G401 (cell line): ENCODE results near the gene SCUBE3. TPM values are rescaled to one million over a fixed set of nuclear protein-coding genes. Genes with fewer than 3 reads are reported as not detected.
A peak's percentile ranks its signal among the peaks of the same experiment; 100 is the strongest.

Experiments
- DNase-seq: peaks from one replicate; pipeline ENCODE4 v3.0.0-alpha.2; 2015; ENCODE audit warnings: low spot score
- in situ Hi-C: cut with HindIII; loops from 2 replicates; pipeline ENCODE4 v1.10.0; 2016; ENCODE audit warnings: low sequenced_read_pairs, mixed read lengths
- total RNA-seq: library from RNA; depleted of rRNA; stranded (reverse); fragments of >200 nt; shearing (Covaris generic); gene quantifications from 2 replicates; pipeline ENCODE4 v1.2.3, GENCODE V29; 2014

Gene SCUBE3
- total RNA-seq, 1 experiment from 2014 or later = 0.24 TPM

DNA sequence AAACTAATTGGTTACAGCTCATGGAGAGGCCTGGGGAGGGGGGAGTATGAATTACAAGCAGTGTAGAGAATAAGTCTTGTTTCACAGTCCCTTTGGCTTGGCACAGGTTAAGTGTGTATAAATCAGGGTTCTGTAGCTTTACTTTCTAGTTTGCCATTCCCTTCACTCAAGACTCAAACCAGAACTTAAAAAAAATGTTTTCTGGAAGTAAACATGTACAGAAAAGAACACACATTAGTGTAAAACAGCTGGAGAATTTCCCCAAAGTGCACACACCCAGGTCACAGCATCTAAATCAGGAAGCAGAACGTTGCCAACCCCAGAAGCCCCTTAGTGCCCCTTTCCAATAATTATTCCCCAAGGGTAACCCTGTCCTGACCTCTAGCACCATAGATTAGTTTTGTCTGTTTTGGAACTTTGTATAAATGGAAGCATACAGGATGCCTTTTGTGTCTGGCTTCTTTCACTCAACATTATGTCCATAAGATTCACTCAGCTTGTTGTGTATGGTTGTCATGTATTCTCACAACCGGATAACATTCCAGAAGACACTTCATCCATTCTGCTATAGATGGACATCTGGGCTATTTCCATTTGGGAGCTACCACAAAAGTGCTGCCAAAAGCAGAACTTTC is 33.7 kb upstream of the SCUBE3 start:
- no peak for DNase-seq
- in situ Hi-C loops = no loop called here

DNA sequence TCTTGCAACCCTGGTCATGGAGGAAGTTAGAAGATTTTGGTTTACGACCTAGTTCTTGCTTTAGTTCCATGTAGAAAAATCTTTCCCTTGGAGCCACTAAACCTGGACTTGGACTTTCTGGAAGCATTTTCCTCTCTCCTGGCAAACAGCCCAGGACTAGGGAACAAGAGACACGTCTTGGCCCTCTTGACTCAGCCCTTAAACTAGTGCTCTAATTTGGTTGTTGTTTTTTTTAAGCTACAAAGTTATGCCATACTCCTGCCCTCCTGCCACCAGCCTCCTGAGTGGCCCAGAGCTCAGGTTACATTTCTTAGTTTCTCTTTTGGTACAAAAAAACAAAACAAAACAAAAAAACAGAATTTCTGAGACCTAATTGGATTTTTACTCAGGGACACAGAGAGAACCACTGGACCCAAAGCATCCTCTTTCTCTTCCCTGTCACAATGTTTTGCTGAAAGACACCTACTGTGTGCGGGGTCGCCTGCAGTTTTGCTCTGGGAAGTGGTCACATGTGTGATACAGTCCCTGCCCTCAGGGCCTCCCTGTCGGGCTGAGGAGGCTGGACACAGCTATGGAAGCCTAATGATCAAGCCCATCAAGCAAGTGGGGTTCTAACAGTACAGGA is 32.3 kb upstream of the SCUBE3 start:
- in situ Hi-C loops = no loop called here
- DNase-seq = no peak

DNA sequence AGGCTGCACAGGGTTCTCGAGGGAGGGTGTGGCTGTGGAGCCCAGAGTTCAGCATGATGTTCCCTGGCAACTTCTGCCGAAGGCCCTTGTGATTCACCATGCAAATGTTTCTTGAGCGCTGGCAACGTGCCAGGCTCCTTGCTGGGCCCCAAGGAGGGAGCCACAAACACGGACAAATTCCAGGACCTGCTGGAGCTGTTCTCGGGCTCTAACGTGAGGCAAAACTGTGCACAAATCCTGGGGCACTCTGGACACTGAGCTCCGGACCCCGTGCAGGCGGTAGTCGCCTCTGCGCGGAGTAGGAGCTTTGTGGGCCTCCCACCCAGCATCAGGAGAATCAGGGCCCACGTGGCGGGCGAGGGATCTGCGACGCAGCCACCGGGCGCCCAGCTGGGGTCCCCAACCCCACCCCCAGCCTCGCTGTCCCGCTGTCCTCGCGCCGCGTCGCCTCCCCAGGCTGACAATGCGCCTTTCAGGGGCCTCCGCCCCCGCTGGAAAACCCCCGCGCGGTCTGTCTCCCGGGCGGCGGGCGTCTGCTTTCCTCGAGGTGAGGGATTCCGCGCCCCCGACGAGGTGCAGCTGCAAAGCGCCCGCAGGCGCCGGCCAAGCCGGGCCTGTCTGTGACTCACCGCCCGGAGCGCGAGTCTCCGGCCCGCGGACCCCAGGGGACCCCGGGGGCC is 31.7 kb upstream of the SCUBE3 start:
- DNase-seq = peak; percentile 17
- in situ Hi-C loops = no loop called here

DNA sequence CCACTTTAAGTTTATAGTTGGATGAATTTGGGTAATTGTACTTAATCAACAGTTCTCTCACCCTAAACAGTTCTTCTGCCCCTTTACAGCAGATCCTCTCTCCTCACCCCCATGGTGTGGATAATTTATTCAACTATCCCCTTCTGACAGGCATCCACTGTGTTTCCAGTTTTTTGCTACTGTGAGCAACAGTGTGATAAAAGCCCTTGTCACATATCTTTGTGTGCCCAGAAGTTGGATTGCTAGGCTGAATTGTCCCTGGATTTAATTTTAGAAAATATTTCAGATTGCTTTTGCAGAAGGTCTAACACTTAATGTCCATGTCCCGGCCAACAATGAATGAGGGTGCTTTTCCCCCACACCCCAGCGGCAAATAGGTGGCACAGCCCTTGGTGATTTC is 30.5 kb upstream of the SCUBE3 start:
- in situ Hi-C loops = no loop called here
- DNase-seq = no peak

GRCh38 chr6:35183935-35184334 is 29.8 kb upstream of the SCUBE3 start:
- in situ Hi-C loops = no loop called here
- no peak for DNase-seq

DNA sequence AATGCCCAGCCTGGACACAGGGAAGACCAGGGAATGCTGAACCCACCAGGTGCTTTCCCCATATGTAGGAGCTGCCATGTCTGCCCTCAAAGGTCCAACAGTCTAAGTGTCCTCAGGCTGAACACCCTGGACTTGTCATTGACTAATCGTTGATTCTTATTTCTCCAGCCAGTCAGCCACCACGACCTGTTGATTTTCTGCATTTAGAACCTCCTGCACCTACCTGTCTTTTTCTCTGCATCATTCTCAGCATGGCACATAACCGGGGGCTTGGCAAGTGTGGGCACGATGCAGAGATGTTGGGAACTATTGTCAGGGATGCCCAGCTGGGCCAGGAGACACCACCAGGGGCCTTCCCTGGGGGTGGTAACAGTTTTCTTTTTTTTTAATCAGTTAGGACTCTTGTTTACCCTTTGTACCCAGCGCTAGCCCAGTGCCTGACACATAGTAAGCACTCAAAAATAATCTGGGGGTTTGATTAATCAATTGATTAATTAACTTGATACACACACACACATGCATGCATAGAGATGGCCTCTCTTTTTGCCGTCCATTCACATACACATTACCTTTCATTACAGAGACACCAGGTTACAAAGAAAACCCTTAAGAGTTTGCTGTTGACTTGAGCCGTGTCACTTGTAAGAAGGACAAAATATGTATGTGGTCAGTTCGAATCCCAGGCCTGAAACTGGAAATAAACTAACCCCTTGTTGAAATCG is 29.0 kb upstream of the SCUBE3 start:
- DNase-seq = no peak
- in situ Hi-C loops = no loop called here

DNA sequence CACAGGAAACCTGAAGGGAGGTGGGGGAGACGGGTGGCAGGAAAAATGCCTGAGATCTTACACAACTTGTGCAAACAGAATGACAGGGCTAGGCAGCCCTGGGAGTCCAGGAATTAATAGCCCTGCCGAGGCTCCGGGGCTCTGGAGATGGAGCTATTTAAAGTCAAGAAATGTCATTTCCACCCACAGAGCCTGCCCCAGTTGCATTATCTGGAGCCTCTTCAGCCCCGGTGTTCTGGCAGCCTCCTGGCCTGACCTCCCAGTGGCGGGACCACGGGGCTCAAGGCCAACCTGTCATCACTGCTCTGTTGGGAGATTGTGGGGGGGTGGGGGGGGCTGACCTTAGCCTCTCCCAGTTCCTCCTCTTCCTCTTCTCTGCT is 28.5 kb upstream of the SCUBE3 start:
- no peak for DNase-seq
- in situ Hi-C loops = no loop called here

- DNase-seq = no peak
- in situ Hi-C loops = no loop called here
Observed at GRCh38 chr6:35185971-35186370, 27.8 kb upstream of the SCUBE3 start.

- in situ Hi-C loops = no loop called here
- no peak for DNase-seq
Observed at GRCh38 chr6:35186571-35186970, 27.2 kb upstream of the SCUBE3 start.

DNA sequence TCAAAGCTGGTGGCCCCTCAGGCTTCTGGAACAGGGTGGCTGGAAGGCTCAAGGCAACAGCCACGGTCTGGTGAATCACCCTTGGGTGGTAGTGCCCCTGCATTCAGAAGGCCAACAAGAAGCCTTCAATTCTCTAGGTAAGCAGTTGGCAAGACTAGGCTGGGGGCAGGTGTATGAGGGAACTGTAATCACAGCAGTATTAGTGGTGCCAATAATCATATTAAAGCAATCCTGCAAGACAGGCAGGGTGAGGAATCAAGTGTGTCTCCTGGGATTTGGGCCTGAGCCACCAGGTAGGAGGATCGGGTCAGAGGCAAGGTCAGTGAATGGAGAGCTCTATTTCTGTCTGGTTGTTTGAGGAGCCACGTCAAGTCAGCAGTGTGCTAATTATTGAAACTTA is 24.9 kb upstream of the SCUBE3 start:
- DNase-seq = no peak
- in situ Hi-C loops = no loop called here

GRCh38 chr6:35190306-35190705 is 23.4 kb upstream of the SCUBE3 start:
- in situ Hi-C loops = no loop called here
- no peak for DNase-seq

DNA sequence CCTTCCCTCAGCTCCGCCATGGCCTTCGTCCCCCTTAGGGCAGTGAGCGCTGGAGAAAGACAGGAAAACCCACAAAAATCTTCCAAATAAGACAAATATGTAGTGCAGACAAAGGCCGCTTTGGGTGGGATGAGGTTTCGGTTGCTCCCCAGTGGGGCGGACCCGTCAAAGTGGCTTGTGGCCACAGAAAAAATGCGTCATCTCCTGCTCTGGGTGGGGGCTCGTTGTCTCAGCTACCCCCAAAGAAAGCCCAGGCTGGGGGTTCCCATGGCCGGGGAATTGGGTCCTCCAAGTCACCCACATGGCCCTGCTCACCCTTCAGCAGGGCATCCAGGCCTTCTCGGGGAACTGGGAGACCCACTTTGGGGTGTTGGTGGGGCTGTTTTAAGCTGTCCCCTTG is 21.9 kb upstream of the SCUBE3 start:
- no peak for DNase-seq
- in situ Hi-C loops = no loop called here

- in situ Hi-C loops = no loop called here
- DNase-seq = no peak
Observed at GRCh38 chr6:35192301-35192860, 21.4 kb upstream of the SCUBE3 start.

GRCh38 chr6:35194390-35194789 is 19.4 kb upstream of the SCUBE3 start:
- no peak for DNase-seq
- in situ Hi-C loops = no loop called here

DNA sequence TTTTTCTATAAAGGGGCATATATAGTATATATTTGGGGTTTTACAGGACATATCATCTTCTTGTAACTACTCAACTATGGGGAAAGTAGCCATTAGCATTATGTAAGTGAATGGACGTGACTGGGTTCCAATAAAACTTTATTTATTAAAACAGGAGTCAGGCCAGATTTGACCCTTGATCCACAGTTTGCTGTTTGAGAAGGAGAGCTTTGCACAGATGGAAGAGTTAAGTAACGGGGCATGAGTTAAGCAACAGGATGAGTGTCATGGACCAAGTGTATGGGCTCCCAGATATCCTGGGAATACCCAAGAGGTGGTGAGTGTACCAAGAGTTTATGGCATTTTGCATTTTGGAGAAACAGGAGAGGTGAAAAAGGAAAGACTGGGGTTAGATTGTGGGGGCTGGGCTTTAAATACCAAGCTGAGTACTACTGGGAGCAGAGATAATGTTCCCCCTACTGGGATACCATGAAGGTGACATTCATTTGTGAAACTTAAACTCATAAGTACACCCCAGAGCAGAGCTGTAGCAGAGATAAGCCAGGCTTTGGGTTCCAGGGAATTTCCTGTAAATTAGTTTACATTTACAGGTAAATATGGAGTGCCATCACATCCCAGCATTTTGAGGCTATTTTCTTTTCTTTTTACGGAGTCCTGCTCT is 18.5 kb upstream of the SCUBE3 start:
- in situ Hi-C loops = no loop called here
- DNase-seq = no peak

- no peak for DNase-seq
- in situ Hi-C loops = no loop called here
Observed at GRCh38 chr6:35197196-35197595, 16.6 kb upstream of the SCUBE3 start.

DNA sequence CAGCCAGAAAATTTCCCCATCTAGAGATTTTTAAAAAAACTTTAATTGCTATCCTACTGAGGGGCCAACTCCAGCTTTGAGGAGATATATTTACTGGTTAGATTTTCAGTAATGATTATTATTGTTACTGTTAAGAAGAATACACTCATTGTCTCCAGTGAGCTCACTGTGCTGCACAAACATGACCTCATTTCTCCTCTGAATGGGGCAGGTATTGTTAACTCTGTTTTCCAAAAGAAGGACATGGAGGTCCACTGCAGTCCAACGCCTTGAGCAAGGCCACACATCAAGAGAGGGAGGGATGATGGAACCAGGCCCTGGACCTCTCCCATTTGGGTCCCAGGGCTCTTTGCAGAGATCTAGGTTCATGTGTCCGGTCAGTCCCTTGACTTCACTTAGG is 13.9 kb upstream of the SCUBE3 start:
- in situ Hi-C loops = no loop called here
- DNase-seq = no peak

- in situ Hi-C loops = no loop called here
- no peak for DNase-seq
Observed at GRCh38 chr6:35202066-35202546, 11.7 kb upstream of the SCUBE3 start.

GRCh38 chr6:35203152-35203670 is 10.5 kb upstream of the SCUBE3 start:
- no peak for DNase-seq
- in situ Hi-C loops = no loop called here
